HT-29 (cell line): Measurements from ENCODE around the gene TMBIM4. TPM values are rescaled to one million over a fixed set of nuclear protein-coding genes. Genes with fewer than 3 reads are reported as not detected.

Experiments used
- DNase-seq: peaks from one replicate; pipeline ENCODE4 v3.0.0-alpha.2; 2015; ENCODE audit warnings: low spot score
- total RNA-seq: library from RNA; depleted of rRNA; stranded (reverse); fragments of >200 nt; shearing (Covaris generic); gene quantifications from 2 replicates; pipeline ENCODE4 v1.2.3, GENCODE V29; 2014

The TMBIM4 gene
- total RNA-seq, 1 experiment from 2014 or later: 30.7 TPM

- no peak for DNase-seq
These were observed 28.5 kb downstream of the TMBIM4 start for GRCh38 chr12:66141299-66141698.

- DNase-seq: peak; percentile 31
These were observed 29.1 kb downstream of the TMBIM4 start for GRCh38 chr12:66140731-66141130.

- no peak for DNase-seq
These were observed 30.5 kb downstream of the TMBIM4 start for GRCh38 chr12:66139328-66139727.

- DNase-seq: no peak
These were observed 31.9 kb downstream of the TMBIM4 start for GRCh38 chr12:66137937-66138336.

GRCh38 chr12:66132408-66132807, 37.4 kb downstream of the TMBIM4 start:
- no peak for DNase-seq

- peak; percentile 19 for DNase-seq
These were observed 38.6 kb downstream of the TMBIM4 start for GRCh38 chr12:66131067-66131688.

- peak; percentile 91 for DNase-seq
These were observed 39.3 kb downstream of the TMBIM4 start, which contains the start of gene LLPH for GRCh38 chr12:66130267-66131066. Gene LLPH, minus strand, starts transcription at chr12:66130750. Its CDS starts 1,644 bp downstream, at chr12:66129106.

- no peak for DNase-seq
These were observed 39.9 kb downstream of the TMBIM4 start for GRCh38 chr12:66129934-66130266.

GRCh38 chr12:66127650-66128049, 42.1 kb downstream of the TMBIM4 start:
- no peak for DNase-seq

GRCh38 chr12:66120477-66120876, 49.3 kb downstream of the TMBIM4 start:
- DNase-seq: no peak

GRCh38 chr12:66119870-66120241, 49.9 kb downstream of the TMBIM4 start:
- no peak for DNase-seq

GRCh38 chr12:66119229-66119869, 50.4 kb downstream of the TMBIM4 start:
- no peak for DNase-seq

- DNase-seq: no peak
These were observed 51.4 kb downstream of the TMBIM4 start for GRCh38 chr12:66118240-66118891.

- DNase-seq: no peak
These were observed 52.6 kb downstream of the TMBIM4 start for GRCh38 chr12:66117242-66117641.

- DNase-seq: no peak
These were observed 54.7 kb downstream of the TMBIM4 start for GRCh38 chr12:66115071-66115600.

GRCh38 chr12:66113471-66113870, 56.3 kb downstream of the TMBIM4 start:
- DNase-seq: no peak

GRCh38 chr12:66111605-66112004, 58.2 kb downstream of the TMBIM4 start:
- DNase-seq: no peak

- no peak for DNase-seq
These were observed 60.7 kb downstream of the TMBIM4 start for GRCh38 chr12:66109056-66109455.

- no peak for DNase-seq
These were observed 61.4 kb downstream of the TMBIM4 start for GRCh38 chr12:66108386-66108785.

GRCh38 chr12:66107451-66107915, 62.3 kb downstream of the TMBIM4 start:
- peak; percentile 97 for DNase-seq

GRCh38 chr12:66103016-66103913, 66.5 kb downstream of the TMBIM4 start:
- no peak for DNase-seq
